Measurements from ENCODE around the gene CDH5. TPM values are rescaled to one million over a fixed set of nuclear protein-coding genes. Genes with fewer than 3 reads are reported as not detected.
A peak's percentile ranks its signal among the peaks of the same experiment; 100 is the strongest.

The CDH5 gene
- polyA plus RNA-seq, 1 of the 3 experiments (the other 2 are of a cell fraction): not detected

GRCh38 chr16:66427871-66428681, 61.6 kb downstream of the CDH5 start:
- no peaks in the 10 kb centered on the region for H3K36me3 ChIP-seq (replicated peaks in 1 of 2; ENCODE audit: control insufficient read depth in 1 of 2, insufficient read depth in 2 of 2, low read length in 1 of 2)
- no peaks in the 10 kb centered on the region for H3K79me2 ChIP-seq (ENCODE audit: insufficient read depth)
- ChIA-PET CTCF (interaction anchor here (1.2 to 6.3 kb wide), 2 partner anchors 22 to 40 kb away, joined by 3 to 28 read pairs; no protein-coding TSS in a partner anchor), POLR2A (no interaction called here)
- WGBS (ENCODE audit: low lambda C conversion rate): 15% methylated on average over 14 of the region's 40 CpGs
- peaks cover 54% of the 10 kb centered on the region for H3K27me3 ChIP-seq (ENCODE audit: insufficient read depth)
- H3K27ac ChIP-seq (ENCODE audit: low read depth in 2 of 2, low read length in 1 of 2): no peak overlapping the region
- H3K9me2 ChIP-seq: no peaks in the 10 kb centered on the region
- TF ChIP-seq IRF3 (IDR thresholded peaks at IDR 0.05; ENCODE audit: low read depth, low read length) (no peak), NRF1 (IDR thresholded peaks at IDR 0.05; ENCODE audit: low read depth, low read length) (no peak), USF1 (IDR thresholded peaks at IDR 0.05; ENCODE audit: borderline replicate concordance, low read depth) (no peak), CHD2 (IDR thresholded peaks at IDR 0.05; ENCODE audit: low read length, partially characterized antibody) (no peak), NFIC (IDR thresholded peaks at IDR 0.05; ENCODE audit: borderline replicate concordance) (no peak), GATA2 (CRISPR knock-in tag; IDR thresholded peaks at IDR 0.05) (no peak), ELF1 (IDR thresholded peaks at IDR 0.05) (no peak), TEAD4 (IDR thresholded peaks at IDR 0.05; ENCODE audit: borderline replicate concordance, insufficient read depth) (no peak), JUND (IDR thresholded peaks at IDR 0.05) (no peak), RXRA (IDR thresholded peaks at IDR 0.05; ENCODE audit: borderline replicate concordance, low read depth) (no peak), EZH2phosphoT487 (IDR thresholded peaks at IDR 0.05; ENCODE audit: borderline replicate concordance, low read depth) (no peak), SMC3 (IDR thresholded peaks at IDR 0.05; ENCODE audit: low read depth, low read length) (no peak), SIN3A (IDR thresholded peaks at IDR 0.05; ENCODE audit: borderline replicate concordance, low read depth, low read length) (no peak), POLR2AphosphoS5 (IDR thresholded peaks at IDR 0.05; ENCODE audit: low read depth, low read length) (no peak), FOSL2 (IDR thresholded peaks at IDR 0.05; ENCODE audit: borderline replicate concordance, low read depth) (no peak), RFX5 (IDR thresholded peaks at IDR 0.05; ENCODE audit: low read length) (no peak)
- TF ChIP-seq, protein P1, sequence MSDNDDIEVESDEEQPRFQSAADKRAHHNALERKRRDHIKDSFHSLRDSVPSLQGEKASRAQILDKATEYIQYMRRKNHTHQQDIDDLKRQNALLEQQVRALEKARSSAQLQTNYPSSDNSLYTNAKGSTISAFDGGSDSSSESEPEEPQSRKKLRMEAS (IDR thresholded peaks at IDR 0.05; ENCODE audit: low read depth): no peak
- TF ChIP-seq, protein P2, sequence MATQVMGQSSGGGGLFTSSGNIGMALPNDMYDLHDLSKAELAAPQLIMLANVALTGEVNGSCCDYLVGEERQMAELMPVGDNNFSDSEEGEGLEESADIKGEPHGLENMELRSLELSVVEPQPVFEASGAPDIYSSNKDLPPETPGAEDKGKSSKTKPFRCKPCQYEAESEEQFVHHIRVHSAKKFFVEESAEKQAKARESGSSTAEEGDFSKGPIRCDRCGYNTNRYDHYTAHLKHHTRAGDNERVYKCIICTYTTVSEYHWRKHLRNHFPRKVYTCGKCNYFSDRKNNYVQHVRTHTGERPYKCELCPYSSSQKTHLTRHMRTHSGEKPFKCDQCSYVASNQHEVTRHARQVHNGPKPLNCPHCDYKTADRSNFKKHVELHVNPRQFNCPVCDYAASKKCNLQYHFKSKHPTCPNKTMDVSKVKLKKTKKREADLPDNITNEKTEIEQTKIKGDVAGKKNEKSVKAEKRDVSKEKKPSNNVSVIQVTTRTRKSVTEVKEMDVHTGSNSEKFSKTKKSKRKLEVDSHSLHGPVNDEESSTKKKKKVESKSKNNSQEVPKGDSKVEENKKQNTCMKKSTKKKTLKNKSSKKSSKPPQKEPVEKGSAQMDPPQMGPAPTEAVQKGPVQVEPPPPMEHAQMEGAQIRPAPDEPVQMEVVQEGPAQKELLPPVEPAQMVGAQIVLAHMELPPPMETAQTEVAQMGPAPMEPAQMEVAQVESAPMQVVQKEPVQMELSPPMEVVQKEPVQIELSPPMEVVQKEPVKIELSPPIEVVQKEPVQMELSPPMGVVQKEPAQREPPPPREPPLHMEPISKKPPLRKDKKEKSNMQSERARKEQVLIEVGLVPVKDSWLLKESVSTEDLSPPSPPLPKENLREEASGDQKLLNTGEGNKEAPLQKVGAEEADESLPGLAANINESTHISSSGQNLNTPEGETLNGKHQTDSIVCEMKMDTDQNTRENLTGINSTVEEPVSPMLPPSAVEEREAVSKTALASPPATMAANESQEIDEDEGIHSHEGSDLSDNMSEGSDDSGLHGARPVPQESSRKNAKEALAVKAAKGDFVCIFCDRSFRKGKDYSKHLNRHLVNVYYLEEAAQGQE (IDR thresholded peaks at IDR 0.05; ENCODE audit: low read depth, low read length): no peak
- TF ChIP-seq, protein P3, sequence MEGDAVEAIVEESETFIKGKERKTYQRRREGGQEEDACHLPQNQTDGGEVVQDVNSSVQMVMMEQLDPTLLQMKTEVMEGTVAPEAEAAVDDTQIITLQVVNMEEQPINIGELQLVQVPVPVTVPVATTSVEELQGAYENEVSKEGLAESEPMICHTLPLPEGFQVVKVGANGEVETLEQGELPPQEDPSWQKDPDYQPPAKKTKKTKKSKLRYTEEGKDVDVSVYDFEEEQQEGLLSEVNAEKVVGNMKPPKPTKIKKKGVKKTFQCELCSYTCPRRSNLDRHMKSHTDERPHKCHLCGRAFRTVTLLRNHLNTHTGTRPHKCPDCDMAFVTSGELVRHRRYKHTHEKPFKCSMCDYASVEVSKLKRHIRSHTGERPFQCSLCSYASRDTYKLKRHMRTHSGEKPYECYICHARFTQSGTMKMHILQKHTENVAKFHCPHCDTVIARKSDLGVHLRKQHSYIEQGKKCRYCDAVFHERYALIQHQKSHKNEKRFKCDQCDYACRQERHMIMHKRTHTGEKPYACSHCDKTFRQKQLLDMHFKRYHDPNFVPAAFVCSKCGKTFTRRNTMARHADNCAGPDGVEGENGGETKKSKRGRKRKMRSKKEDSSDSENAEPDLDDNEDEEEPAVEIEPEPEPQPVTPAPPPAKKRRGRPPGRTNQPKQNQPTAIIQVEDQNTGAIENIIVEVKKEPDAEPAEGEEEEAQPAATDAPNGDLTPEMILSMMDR (IDR thresholded peaks at IDR 0.05): no peak
- peaks cover 4% of the 10 kb centered on the region for H3F3A ChIP-seq (replicated peaks; ENCODE audit: insufficient read depth)
- H3K9ac ChIP-seq: no peak overlapping the region
- H2AFZ ChIP-seq (ENCODE audit: low read depth): no peak overlapping the region
- peak; percentile 72 for DNase-seq
- H3K9me3 ChIP-seq: no peaks in the 10 kb centered on the region
- H3K4me2 ChIP-seq: peak overlapping the region; percentile 71
- peaks cover 0 to 11% of the 10 kb centered on the region in 2 experiments; a peak in 1 of 4 replicates for H3K4me1 ChIP-seq (ENCODE audit: control insufficient read depth in 1 of 2, insufficient read depth in 2 of 2, low read depth in 1 of 2, low read length in 1 of 2)
- peak overlapping the region in 1 of 2 experiments; percentile 48; a peak in 3 of 4 replicates for H3K4me3 ChIP-seq (ENCODE audit: low read depth in 2 of 2, low read length in 1 of 2)
- no peaks in the 10 kb centered on the region for H4K20me1 ChIP-seq (ENCODE audit: insufficient read depth)
